ENCODE results near the gene BMAL1.

DNA sequence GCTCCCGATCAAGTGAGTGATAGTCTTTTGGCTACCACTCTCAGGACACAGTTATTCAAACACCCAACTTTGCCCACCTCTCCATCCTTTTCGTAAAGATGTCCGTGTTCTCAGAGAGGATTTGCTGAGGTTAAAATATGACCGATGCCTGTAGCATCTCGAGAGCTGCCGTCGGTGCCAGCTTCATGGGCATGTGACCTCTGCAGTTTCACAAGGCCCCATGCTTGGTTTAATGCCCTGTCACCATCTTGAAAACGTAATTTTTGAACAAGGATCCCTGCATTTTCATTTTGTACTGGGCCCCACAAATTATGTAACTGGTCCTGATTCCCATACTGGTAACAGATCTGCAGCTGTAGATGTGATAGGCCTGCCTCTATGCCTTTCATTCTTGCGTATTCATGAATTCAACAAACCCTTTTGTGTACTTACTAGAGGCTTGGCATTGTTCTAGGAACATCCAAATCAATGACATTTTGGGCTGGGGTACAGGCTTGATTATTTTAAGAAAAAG, 85.1 kb downstream of the BMAL1 start:
- no peak for TF ChIP-seq POLR2AphosphoS5 (IDR thresholded peaks at IDR 0.05)
- TF ChIP-seq, protein P1, sequence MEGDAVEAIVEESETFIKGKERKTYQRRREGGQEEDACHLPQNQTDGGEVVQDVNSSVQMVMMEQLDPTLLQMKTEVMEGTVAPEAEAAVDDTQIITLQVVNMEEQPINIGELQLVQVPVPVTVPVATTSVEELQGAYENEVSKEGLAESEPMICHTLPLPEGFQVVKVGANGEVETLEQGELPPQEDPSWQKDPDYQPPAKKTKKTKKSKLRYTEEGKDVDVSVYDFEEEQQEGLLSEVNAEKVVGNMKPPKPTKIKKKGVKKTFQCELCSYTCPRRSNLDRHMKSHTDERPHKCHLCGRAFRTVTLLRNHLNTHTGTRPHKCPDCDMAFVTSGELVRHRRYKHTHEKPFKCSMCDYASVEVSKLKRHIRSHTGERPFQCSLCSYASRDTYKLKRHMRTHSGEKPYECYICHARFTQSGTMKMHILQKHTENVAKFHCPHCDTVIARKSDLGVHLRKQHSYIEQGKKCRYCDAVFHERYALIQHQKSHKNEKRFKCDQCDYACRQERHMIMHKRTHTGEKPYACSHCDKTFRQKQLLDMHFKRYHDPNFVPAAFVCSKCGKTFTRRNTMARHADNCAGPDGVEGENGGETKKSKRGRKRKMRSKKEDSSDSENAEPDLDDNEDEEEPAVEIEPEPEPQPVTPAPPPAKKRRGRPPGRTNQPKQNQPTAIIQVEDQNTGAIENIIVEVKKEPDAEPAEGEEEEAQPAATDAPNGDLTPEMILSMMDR (IDR thresholded peaks at IDR 0.05) = no peak
- no peak for TF ChIP-seq POLR2A (IDR thresholded peaks at IDR 0.05)
- no peak for TF ChIP-seq EP300 (IDR thresholded peaks at IDR 0.05)

Measured in sigmoid colon (tissue), 4 donors.